ENCODE data around the gene PCDH9.

DNA sequence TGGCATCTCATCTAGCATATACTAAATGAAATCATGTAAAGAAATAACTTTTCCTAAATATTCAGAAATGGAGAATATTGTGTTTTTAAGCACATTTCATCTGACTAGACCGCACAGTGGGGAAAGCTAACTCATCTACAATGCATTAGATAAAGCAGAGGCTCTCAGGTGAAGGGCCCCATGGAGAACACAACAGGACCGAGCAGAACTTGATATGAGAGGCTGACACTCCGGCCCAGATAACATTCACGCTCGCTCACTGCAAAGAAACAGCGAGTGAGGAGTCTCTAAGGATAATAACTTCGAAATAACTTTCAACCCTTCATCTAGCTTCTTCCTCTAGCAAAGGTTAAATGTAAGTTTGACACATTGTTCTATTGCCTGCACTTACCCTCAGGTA lies 130.6 kb downstream of the PCDH9 start:
- TF ChIP-seq CTCF (IDR thresholded peaks at IDR 0.05) (no peak), POLR2A (IDR thresholded peaks at IDR 0.05) (no peak)
